ENCODE results near the gene DOCK1. TPM values are rescaled to one million over a fixed set of nuclear protein-coding genes. Genes with fewer than 3 reads are reported as not detected.
A peak's percentile ranks its signal among the peaks of the same experiment; 100 is the strongest.

The DOCK1 gene
- total and polyA plus RNA-seq, 2 donors (not counting 1 experiment from before 2014, with no cell fraction given), result 20.5 to 91.0 TPM

DNA sequence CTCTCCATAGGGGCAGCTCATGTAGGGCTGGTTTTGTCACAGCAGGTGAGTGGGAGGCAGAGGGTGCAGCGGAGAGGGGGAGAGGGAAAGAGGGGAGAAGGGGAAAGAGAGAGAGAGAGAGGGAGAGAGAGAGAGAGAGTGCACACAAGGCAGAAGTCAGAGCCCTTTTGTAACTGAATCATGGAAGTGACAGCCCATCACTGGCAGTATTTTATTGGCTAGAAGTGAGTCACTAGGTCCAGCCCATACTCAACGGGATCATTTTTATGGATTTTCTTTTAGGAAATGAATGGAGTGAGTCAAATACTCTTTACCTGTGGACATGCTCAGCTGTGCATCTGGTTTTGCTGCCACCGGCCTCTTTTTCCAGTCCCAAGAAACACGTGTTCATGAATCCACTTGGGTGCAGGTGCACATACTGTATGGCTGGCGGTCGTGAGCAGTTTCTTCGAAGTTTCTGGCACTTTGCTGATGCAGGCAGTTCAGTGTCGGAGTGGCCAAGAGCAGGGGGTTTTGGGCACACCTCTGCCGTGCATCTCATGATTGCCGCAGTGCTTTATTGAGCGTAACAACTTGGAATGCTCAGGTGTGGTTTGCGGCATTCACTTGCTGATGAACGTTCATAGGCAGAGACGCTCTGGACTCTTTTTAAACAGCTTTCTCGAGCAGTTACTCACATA, 40.3 kb downstream of the DOCK1 start:
- TF ChIP-seq, protein P1, sequence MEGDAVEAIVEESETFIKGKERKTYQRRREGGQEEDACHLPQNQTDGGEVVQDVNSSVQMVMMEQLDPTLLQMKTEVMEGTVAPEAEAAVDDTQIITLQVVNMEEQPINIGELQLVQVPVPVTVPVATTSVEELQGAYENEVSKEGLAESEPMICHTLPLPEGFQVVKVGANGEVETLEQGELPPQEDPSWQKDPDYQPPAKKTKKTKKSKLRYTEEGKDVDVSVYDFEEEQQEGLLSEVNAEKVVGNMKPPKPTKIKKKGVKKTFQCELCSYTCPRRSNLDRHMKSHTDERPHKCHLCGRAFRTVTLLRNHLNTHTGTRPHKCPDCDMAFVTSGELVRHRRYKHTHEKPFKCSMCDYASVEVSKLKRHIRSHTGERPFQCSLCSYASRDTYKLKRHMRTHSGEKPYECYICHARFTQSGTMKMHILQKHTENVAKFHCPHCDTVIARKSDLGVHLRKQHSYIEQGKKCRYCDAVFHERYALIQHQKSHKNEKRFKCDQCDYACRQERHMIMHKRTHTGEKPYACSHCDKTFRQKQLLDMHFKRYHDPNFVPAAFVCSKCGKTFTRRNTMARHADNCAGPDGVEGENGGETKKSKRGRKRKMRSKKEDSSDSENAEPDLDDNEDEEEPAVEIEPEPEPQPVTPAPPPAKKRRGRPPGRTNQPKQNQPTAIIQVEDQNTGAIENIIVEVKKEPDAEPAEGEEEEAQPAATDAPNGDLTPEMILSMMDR (conservative IDR thresholded peaks at IDR 0.05 in 1 of 2, IDR thresholded peaks at IDR 0.05 in 1 of 2; ENCODE audit: low read depth in 1 of 2, low read length in 2 of 2), result no peak
- no peak for TF ChIP-seq EZH2 (IDR thresholded peaks at IDR 0.05; ENCODE audit: low read length, missing control alignments)
- Histone ChIP-seq H3K4me1 (ENCODE audit: control insufficient read depth, extremely low read depth, insufficient read depth, low read length) (no peaks in the 10 kb centered on the region), H3K79me2 (ENCODE audit: control insufficient read depth, insufficient read depth, low read length) (peaks cover 63% of the 10 kb centered on the region), H3K27me3 (ENCODE audit: control insufficient read depth, insufficient read depth, low read length) (no peaks in the 10 kb centered on the region), H3K4me2 (ENCODE audit: extremely low read depth, insufficient read depth, low read length) (no peak overlapping the region), H3K27ac (ENCODE audit: insufficient read depth, low read length) (no peak overlapping the region), H3K36me3 (ENCODE audit: control insufficient read depth, insufficient read depth, low read length) (no peaks in the 10 kb centered on the region), H3K4me3 (replicated peaks in 1 of 4; ENCODE audit: control extremely low read depth in 1 of 4, insufficient read depth in 1 of 4, low read depth in 3 of 4, low read length in 4 of 4) (no peak overlapping the region), H4K20me1 (ENCODE audit: control insufficient read depth, extremely low read depth, insufficient read depth, low read length) (no peaks in the 10 kb centered on the region), H3K9me3 (ENCODE audit: control insufficient read depth, insufficient read depth, low read depth, low read length) (peaks cover 2% of the 10 kb centered on the region), H3K9ac (ENCODE audit: insufficient read depth, low read length) (no peak overlapping the region), H2AFZ (ENCODE audit: low read length) (no peak overlapping the region)
- peak; percentile 16 for DNase-seq (ENCODE audit: low read depth in 2 of 2)

DNA sequence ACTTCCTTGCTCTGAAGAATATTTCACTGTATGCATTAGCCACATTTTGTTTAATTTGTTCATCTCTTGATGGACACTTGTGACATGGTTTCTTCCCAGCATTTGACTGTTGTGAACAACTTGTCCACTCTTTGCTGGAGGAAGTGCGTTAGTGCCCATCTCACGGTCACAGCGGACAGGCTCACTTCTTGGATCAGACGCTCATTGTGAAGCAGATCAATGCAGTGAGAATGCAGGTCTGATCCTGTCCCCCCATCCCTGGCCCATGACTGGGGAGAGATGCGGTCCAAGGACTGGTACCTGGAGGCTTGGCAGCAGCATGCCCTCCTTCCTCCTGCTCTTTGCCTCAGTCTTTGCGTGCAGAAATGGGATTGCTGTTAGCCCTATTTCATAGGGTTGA, 41.5 kb downstream of the DOCK1 start:
- Histone ChIP-seq H3K9me3 (ENCODE audit: control insufficient read depth, insufficient read depth, low read depth, low read length) (peaks cover 2% of the 10 kb centered on the region), H3K27me3 (ENCODE audit: control insufficient read depth, insufficient read depth, low read length) (no peaks in the 10 kb centered on the region), H3K4me3 (replicated peaks in 1 of 4; ENCODE audit: control extremely low read depth in 1 of 4, insufficient read depth in 1 of 4, low read depth in 3 of 4, low read length in 4 of 4) (no peak overlapping the region), H3K79me2 (ENCODE audit: control insufficient read depth, insufficient read depth, low read length) (peaks cover 72% of the 10 kb centered on the region), H4K20me1 (ENCODE audit: control insufficient read depth, extremely low read depth, insufficient read depth, low read length) (no peaks in the 10 kb centered on the region), H3K4me2 (ENCODE audit: extremely low read depth, insufficient read depth, low read length) (no peak overlapping the region), H3K36me3 (ENCODE audit: control insufficient read depth, insufficient read depth, low read length) (no peaks in the 10 kb centered on the region), H3K27ac (ENCODE audit: insufficient read depth, low read length) (no peak overlapping the region), H2AFZ (ENCODE audit: low read length) (no peak overlapping the region), H3K4me1 (ENCODE audit: control insufficient read depth, extremely low read depth, insufficient read depth, low read length) (no peaks in the 10 kb centered on the region), H3K9ac (ENCODE audit: insufficient read depth, low read length) (no peak overlapping the region)
- no peak for DNase-seq (ENCODE audit: low read depth in 2 of 2)
- TF ChIP-seq EZH2 (IDR thresholded peaks at IDR 0.05; ENCODE audit: low read length, missing control alignments), result no peak
- TF ChIP-seq, protein P1 (conservative IDR thresholded peaks at IDR 0.05 in 1 of 2, IDR thresholded peaks at IDR 0.05 in 1 of 2; ENCODE audit: low read depth in 1 of 2, low read length in 2 of 2), result no peak

DNA sequence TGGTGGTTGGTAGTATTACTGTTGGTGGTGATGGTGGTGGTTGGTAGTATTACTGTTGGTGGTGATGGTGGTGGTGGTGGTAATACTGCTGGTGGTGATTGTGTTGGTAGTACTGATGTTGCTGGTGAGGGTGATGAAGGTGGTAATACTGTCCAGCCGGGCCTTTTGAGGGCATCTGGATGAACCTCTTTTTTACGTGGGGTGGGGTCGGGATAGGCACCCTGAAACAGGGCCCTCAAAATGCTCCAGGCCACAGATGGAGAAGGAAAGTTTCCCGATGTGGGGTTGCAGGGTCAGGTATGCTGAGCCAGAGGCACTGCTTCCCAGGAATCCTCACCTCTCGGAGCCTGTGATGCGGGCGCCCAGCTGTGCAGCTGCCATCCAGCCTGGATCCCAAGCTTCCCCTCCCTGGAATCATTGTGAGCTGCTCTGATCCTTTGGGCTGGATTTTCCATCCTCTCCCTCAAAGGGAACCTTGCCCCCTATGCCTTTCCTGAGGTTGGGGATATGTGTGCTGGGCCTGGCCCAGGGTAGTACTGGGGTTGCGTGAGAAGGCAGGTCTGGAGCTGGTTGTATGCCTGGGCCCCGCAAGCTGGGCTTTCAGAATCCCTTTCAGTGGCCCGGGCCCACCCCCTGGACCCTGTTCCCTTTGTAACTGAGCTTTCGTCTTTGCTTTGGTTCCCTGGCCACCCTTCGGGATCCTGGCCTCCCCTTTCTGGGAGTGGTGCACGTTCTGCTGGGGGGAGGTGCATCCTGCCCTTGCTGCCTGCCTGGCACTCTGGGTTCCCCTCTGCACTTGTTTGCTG, 43.3 kb downstream of the DOCK1 start:
- no peak overlapping the region for H2AFZ ChIP-seq (ENCODE audit: low read length)
- no peaks in the 10 kb centered on the region for H3K36me3 ChIP-seq (ENCODE audit: control insufficient read depth, insufficient read depth, low read length)

More for the DNA sequence above, 43.3 kb downstream of the DOCK1 start:
- no peak overlapping the region for H3K4me3 ChIP-seq (replicated peaks in 1 of 4; ENCODE audit: control extremely low read depth in 1 of 4, insufficient read depth in 1 of 4, low read depth in 3 of 4, low read length in 4 of 4)
- no peak overlapping the region for H3K9ac ChIP-seq (ENCODE audit: insufficient read depth, low read length)
- peaks cover 82% of the 10 kb centered on the region for H3K79me2 ChIP-seq (ENCODE audit: control insufficient read depth, insufficient read depth, low read length)
- H4K20me1 ChIP-seq (ENCODE audit: control insufficient read depth, extremely low read depth, insufficient read depth, low read length), result no peaks in the 10 kb centered on the region
- no peak for DNase-seq (ENCODE audit: low read depth in 2 of 2)
- H3K4me2 ChIP-seq (ENCODE audit: extremely low read depth, insufficient read depth, low read length), result no peak overlapping the region
- no peaks in the 10 kb centered on the region for H3K27me3 ChIP-seq (ENCODE audit: control insufficient read depth, insufficient read depth, low read length)
- no peak overlapping the region for H3K27ac ChIP-seq (ENCODE audit: insufficient read depth, low read length)
- no peaks in the 10 kb centered on the region for H3K4me1 ChIP-seq (ENCODE audit: control insufficient read depth, extremely low read depth, insufficient read depth, low read length)
- H3K9me3 ChIP-seq (ENCODE audit: control insufficient read depth, insufficient read depth, low read depth, low read length), result peaks cover 5% of the 10 kb centered on the region
- no peak for TF ChIP-seq EZH2 (IDR thresholded peaks at IDR 0.05; ENCODE audit: low read length, missing control alignments)
- TF ChIP-seq, protein P1 (conservative IDR thresholded peaks at IDR 0.05 in 1 of 2, IDR thresholded peaks at IDR 0.05 in 1 of 2; ENCODE audit: low read depth in 1 of 2, low read length in 2 of 2), result no peak

Data from fibroblast of lung (primary cell).